Measurements from ENCODE around the gene MRPL52. TPM values are rescaled to one million over a fixed set of nuclear protein-coding genes. Genes with fewer than 3 reads are reported as not detected.

MRPL52 gene
- total RNA-seq, 1 donor from 2014 or later = 137 TPM

DNA sequence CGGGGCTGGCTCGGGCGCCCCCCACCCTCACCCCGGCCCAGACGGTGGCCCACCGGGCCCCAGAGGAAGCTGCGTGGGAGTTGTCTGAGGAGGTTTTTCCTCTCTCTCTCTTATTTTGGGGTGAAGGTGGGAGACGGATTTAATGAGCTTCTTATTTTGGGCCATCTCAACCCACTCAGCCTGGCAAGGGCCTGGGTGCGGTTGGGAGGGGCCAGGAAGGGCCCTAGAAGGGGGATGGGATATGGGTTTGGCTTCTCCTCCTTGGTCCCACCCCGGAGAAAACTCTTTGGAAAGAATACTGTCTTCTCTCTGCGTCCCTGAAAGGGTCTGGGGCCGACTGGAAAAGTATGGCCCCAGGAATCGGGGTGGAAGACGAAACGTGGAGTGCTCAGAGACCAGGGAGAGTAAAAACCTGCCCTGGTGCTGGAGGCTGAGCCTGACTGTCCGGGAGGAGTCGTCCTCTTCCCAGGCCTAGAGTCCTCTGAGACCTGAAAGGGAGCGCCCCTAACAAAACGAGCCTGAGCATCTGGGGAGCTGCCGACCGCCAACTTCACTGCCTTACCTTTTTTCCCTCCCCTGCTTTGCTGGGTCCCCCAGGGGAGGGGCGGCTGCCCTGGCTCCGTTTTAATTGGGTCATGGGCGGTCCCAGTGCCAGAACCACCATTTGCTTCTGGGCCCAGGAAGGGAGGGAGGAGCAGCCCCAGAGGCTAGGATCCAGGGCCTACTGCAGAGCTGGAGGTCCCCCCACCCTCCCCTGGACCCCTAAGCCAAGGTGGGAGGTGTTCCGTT, 8.3 kb downstream of the MRPL52 start:
- intact Hi-C loops (cut with micrococcal nuclease) = no loop called here

GRCh38 chr14:22838631-22839041, 8.9 kb downstream of the MRPL52 start:
- intact Hi-C loops (cut with micrococcal nuclease) = no loop called here

DNA sequence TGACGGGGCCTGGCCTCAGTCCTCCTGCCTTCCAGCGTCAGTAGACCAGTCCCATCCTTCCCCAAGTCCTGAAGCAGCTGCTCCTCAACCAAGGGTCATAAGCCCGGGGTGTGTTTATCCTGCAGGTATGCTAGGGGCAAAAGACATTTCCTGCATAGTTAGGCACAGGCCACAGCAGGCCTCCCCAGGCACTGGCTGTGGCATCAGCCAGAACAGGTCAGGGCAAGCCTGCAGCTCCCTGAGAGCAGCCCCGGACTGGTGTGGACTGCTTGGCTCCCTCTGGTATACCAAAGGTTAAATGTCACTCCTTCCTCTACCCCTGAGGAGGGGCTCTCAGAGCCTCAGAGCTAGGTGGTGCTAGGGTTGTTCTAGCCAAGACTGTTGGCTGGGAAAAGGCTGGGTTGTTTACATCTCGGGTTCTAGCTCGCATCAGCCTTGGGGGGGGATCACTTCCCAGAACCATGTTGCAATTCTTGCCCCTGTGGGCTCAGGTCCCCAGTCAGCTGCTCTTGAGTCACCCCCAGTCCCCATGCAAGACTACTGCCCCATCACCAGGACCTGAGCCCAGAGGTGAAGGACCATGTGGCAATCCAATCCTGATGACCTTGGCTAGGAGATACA, 9.6 kb downstream of the MRPL52 start:
- intact Hi-C loops (cut with micrococcal nuclease) = no loop called here

DNA sequence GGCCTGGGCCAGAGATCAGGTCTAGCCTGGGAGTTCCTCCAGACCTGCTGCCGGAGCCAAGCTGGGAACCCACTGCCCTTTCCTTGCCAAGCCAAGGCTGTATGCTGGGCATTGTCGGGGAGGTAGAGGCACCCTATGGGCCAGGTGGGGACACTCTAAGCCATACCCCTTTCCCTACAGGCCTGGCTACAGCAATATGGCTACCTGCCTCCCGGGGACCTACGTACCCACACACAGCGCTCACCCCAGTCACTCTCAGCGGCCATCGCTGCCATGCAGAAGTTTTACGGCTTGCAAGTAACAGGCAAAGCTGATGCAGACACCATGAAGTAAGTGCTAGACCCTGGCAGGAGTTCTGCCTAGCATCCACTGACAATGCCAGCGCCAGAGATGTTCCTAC, 11.6 kb downstream of the MRPL52 start:
- intact Hi-C loops (cut with micrococcal nuclease) = no loop called here

DNA sequence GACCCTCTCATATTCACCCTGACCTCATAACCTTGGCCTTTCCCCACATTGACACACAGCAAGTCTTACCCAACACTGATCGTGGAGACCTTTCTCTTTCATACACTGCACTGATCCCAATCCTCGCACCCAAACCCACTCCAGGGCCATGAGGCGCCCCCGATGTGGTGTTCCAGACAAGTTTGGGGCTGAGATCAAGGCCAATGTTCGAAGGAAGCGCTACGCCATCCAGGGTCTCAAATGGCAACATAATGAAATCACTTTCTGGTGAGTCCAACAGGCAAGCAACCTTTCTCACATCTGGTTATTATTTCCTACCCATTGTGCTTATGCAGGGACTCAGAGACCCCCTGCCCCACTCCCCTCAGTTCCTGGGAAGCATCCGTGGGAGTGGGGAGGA, 12.1 kb downstream of the MRPL52 start:
- intact Hi-C loops (cut with micrococcal nuclease) = no loop called here

DNA sequence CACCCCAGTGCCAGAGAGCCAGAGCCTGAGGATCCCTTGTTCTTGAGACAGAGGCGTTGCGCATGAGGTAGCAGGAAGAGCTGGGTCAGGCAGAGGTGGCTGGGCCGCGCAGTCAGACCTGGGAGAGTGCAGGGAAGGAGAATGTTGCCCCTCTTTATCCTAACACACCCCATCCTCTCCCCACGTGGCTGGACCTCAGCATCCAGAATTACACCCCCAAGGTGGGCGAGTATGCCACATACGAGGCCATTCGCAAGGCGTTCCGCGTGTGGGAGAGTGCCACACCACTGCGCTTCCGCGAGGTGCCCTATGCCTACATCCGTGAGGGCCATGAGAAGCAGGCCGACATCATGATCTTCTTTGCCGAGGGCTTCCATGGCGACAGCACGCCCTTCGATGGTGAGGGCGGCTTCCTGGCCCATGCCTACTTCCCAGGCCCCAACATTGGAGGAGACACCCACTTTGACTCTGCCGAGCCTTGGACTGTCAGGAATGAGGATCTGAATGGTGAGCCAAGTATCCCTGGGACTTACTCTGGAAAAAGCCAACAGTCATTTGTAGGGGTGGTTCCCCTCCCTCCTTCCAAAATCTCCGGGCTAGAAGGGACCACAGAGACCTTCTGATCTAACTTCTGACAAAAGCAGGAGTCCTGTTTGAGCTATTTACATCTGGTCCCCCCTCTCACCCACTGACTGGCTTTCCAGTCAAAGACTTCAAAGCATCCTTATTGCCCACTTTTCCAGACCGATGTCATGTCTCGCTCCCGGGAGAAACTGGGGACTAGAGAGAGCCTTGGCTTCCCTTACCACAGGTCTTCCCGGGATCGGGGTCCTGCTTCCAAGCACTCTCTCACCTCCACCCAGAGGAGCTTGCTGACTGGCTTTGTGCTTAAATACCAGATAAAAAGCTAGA, 12.8 kb downstream of the MRPL52 start:
- intact Hi-C loops (cut with micrococcal nuclease) = no loop called here

DNA sequence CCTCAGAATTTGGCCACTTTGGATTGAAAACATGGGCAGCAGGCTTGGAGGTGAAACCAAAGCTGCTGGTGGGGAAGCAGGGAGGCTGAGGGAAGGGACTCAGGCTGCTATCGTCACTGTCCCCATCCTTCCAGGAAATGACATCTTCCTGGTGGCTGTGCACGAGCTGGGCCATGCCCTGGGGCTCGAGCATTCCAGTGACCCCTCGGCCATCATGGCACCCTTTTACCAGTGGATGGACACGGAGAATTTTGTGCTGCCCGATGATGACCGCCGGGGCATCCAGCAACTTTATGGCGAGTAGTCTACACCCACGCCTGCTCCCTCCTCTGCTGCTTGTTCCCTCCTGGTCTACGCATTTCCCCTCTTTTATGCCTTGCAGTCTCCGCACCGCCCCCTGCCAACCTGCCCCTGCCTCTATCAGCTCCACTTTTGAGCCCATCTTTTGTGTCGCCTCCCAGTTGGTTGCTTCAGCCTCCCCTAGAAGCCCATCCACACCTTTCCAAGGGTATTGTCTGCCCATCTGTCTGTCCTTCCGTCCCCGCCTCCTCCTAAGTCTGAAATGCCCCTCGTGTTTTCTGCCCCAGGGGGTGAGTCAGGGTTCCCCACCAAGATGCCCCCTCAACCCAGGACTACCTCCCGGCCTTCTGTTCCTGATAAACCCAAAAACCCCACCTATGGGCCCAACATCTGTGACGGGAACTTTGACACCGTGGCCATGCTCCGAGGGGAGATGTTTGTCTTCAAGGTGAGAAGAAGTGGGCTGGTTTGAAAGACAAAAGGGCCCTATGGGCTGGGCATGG, 13.6 kb downstream of the MRPL52 start:
- intact Hi-C loops (cut with micrococcal nuclease) = no loop called here

DNA sequence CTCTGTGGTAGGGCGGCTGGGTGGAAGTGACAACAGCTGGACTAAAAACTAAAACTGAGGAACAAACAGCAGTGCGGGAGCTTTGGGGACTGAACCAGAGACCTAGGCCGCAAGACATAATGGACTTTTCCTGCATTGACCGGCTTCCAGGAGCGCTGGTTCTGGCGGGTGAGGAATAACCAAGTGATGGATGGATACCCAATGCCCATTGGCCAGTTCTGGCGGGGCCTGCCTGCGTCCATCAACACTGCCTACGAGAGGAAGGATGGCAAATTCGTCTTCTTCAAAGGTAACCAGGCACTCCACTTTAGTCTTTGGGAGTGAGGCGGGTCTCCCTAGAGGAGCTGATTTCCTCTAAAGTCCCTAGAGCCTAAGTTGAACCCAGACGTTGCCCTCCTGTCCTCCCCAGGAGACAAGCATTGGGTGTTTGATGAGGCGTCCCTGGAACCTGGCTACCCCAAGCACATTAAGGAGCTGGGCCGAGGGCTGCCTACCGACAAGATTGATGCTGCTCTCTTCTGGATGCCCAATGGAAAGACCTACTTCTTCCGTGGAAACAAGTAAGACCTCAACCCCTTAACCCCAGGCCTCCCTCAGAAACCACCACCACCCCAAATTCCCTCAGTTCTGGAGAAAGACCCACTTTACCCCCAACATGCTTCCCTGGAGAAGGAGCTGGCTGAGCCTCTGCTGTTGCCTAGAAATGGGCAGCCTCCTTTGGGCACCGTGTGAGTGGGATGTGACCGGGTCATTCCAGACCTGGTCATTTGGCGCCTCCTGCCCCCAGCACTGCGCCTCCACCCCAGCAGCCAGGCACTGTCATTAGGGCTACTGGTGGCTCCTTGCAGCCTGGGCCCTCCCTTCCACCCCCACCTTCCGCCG, 14.8 kb downstream of the MRPL52 start:
- intact Hi-C loops (cut with micrococcal nuclease) = no loop called here

- intact Hi-C loops (cut with micrococcal nuclease) = no loop called here
Measured at GRCh38 chr14:22845103-22845394, 15.4 kb downstream of the MRPL52 start.

DNA sequence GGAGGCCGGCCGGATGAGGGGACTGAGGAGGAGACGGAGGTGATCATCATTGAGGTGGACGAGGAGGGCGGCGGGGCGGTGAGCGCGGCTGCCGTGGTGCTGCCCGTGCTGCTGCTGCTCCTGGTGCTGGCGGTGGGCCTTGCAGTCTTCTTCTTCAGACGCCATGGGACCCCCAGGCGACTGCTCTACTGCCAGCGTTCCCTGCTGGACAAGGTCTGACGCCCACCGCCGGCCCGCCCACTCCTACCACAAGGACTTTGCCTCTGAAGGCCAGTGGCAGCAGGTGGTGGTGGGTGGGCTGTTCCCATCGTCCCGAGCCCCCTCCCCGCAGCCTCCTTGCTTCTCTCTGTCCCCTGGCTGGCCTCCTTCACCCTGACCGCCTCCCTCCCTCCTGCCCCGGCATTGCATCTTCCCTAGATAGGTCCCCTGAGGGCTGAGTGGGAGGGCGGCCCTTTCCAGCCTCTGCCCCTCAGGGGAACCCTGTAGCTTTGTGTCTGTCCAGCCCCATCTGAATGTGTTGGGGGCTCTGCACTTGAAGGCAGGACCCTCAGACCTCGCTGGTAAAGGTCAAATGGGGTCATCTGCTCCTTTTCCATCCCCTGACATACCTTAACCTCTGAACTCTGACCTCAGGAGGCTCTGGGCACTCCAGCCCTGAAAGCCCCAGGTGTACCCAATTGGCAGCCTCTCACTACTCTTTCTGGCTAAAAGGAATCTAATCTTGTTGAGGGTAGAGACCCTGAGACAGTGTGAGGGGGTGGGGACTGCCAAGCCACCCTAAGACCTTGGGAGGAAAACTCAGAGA, 16.3 kb downstream of the MRPL52 start:
- intact Hi-C loops (cut with micrococcal nuclease) = no loop called here

- intact Hi-C loops (cut with micrococcal nuclease) = no loop called here
Measured at GRCh38 chr14:22846811-22847307, 17.2 kb downstream of the MRPL52 start.

DNA sequence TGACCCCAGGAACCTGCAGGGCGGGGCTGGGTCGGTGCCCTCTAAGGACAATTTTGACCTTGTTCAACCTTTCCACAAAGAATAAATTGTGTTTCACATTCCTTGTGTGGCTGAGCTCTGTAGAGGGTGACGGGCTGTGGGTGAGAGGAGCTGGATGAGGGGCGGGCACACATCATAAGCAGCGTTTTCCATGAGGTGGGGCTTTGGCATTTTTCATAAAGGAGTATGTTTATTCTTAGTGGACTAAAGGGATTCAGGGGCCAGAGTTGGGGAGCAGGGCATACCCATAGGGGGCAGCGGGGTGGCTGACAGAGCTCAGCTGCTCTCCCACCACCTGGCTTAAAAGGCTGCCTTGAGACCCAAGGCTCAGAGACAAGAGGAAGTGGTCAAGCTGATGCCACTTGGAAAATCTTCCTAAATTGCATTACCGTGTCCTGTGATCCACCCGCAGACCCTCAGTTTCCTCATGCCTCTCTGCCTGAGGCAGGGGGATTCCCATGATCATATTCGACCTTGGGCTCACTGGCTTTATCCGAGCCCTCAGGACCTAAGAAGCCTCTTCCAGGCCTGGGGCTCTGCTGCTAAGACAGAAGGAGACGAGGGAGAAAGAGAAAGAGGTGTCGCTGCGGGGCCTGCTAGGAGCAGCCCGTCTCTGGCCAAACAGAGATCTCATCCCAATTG, 18.1 kb downstream of the MRPL52 start:
- intact Hi-C loops (cut with micrococcal nuclease) = no loop called here

GRCh38 chr14:22848351-22849164, 18.9 kb downstream of the MRPL52 start:
- intact Hi-C loops (cut with micrococcal nuclease) = no loop called here

DNA sequence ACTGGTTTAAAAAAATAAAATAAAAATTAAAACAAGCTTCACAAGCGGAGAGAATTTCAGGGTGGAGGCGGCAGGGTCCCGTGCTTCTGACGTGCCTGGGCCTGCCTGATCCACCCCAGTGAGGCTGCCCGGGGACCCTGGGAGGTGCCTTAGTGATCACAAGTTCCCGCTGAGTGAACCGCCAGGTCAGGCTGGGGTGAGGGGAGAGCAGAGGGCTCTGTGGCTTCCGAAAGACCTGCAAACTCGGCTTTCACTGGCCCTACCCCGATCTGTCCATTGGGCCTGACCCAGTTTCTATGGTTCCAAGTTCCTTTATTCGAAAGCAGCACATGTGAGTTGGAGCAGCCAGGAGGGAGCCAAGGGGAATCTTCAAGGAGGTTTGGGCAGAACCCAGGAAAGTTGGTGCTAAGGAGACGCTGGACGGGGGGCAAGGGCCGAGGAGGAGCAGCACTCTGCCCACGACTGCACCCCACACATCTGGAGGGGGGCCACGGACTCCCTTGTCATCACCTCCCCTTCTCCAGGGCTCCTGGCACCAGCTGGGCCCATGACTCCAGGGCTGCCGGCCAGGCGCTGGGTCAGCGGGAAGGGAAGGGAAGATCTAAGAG, 19.6 kb downstream of the MRPL52 start:
- intact Hi-C loops (cut with micrococcal nuclease) = no loop called here

GRCh38 chr14:22850944-22851764, 21.5 kb downstream of the MRPL52 start:
- intact Hi-C loops (cut with micrococcal nuclease) = loop anchor here (5.0 to 10.0 kb wide), 2 partner anchors 199 to 936 kb away; no protein-coding TSS in a partner anchor

DNA sequence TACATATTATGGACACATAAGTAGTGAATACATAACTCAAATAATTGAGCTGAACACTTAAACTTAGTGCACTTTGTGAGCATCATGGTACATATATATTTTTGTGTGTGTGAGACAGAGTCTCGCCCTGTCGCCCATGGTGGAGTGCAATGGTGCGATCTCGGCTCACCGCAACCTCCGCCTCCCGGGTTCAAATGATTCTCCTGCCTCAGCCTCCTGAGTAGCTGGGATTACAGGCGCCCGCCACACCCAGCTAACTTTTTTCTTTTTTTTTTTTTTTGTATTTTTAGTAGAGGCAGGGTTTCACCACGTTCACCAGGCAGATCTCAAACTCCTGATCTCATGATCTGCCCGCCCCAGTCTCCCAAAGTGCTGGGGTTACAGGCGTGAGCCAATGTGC, 22.5 kb downstream of the MRPL52 start:
- intact Hi-C loops (cut with micrococcal nuclease) = loop anchor here (5.0 to 10.0 kb wide), 2 partner anchors 200 to 937 kb away; no protein-coding TSS in a partner anchor

All from T-helper 2 cell treated with Interferon-gamma antibody and Interleukin-4, amounts not matched to agents 100 ng/mL and 5 ng/mL, for 36 hours (primary cell).